Measurements from ENCODE around the gene SBNO1.

- no peak for TF ChIP-seq CTCF (IDR thresholded peaks at IDR 0.05)
- no peak for TF ChIP-seq POLR2A (IDR thresholded peaks at IDR 0.05)
Observed at GRCh38 chr12:123336530-123336929, 28.1 kb downstream of the SBNO1 start.

Data from tibial nerve (tissue), 3 donors.